Trophoblast cell (in vitro differentiated cells and primary cell): Measurements from ENCODE around the gene GBP7.

Experiments used
- DNase-seq, 2 donors: peaks; one replicate each; pipeline ENCODE4 v3.0.0-alpha.2; 2016
- H2AFZ ChIP-seq: 2 replicates; pipeline ENCODE4 v1.6.1; 2013; ENCODE audit warnings: low read length, moderate library complexity, mild to moderate bottlenecking; ENCODE audit not compliant: insufficient read depth, poor library complexity
- H2AK5ac ChIP-seq: 2 replicates; pipeline ENCODE4 v1.6.1; 2013; ENCODE audit warnings: mild to moderate bottlenecking, low read length
- H2BK120ac ChIP-seq: 2 replicates; pipeline ENCODE4 v1.6.1; 2013; ENCODE audit warnings: low read length, mild to moderate bottlenecking, moderate library complexity; ENCODE audit not compliant: insufficient read depth, poor library complexity
- H2BK12ac ChIP-seq: 2 replicates; pipeline ENCODE4 v1.6.1; 2013; ENCODE audit warnings: mild to moderate bottlenecking, low read length, moderate library complexity
- H2BK5ac ChIP-seq: 2 replicates; pipeline ENCODE4 v1.6.1; 2013; ENCODE audit warnings: low read length, low read depth, moderate library complexity, mild to moderate bottlenecking; ENCODE audit not compliant: poor library complexity
- H3K14ac ChIP-seq: 2 replicates; pipeline ENCODE4 v1.6.1; 2013; ENCODE audit warnings: mild to moderate bottlenecking, low read length
- H3K18ac ChIP-seq: 2 replicates; pipeline ENCODE4 v1.6.1; 2013; ENCODE audit warnings: mild to moderate bottlenecking, low read length
- H3K23ac ChIP-seq: 2 replicates; pipeline ENCODE4 v1.6.1; 2013; ENCODE audit warnings: low read length
- H3K27ac ChIP-seq: 2 replicates; pipeline ENCODE4 v1.5.1; 2013; ENCODE audit warnings: low read depth, mild to moderate bottlenecking, inconsistent platforms, low read length, moderate library complexity
- H3K27me3 ChIP-seq: 2 replicates; pipeline ENCODE4 v1.6.1; 2013; ENCODE audit warnings: inconsistent platforms, mild to moderate bottlenecking, low read length, moderate library complexity; ENCODE audit not compliant: insufficient read depth
- H3K36me3 ChIP-seq, 2 experiments: 1 replicate in 1 of 2; 2 replicates in 1 of 2; pipeline ENCODE4 v1.6.1; 2013; ENCODE audit warnings: low read length in 2 of 2, mild to moderate bottlenecking in 2 of 2, moderate library complexity in 1 of 2; ENCODE audit not compliant: insufficient read depth in 2 of 2, control insufficient read depth in 1 of 2
- H3K4ac ChIP-seq: 2 replicates; pipeline ENCODE4 v1.6.1; 2013; ENCODE audit warnings: low read depth, mild to moderate bottlenecking, low read length, moderate library complexity
- H3K4me1 ChIP-seq, 2 experiments: 1 replicate in 1 of 2; 2 replicates in 1 of 2; pipeline ENCODE4 v1.6.1; 2013; ENCODE audit warnings: low read length in 2 of 2, mild to moderate bottlenecking in 2 of 2, moderate library complexity in 1 of 2; ENCODE audit not compliant: insufficient read depth in 2 of 2, control insufficient read depth in 1 of 2
- H3K4me2 ChIP-seq: 2 replicates; pipeline ENCODE4 v1.6.1; 2013; ENCODE audit warnings: inconsistent platforms, mild to moderate bottlenecking, low read length, moderate library complexity
- H3K4me3 ChIP-seq: 2 replicates; pipeline ENCODE4 v1.5.1; 2013; ENCODE audit warnings: mild to moderate bottlenecking, low read depth, low read length, inconsistent platforms
- H3K79me1 ChIP-seq: one replicate; pipeline ENCODE4 v1.6.1; 2013; ENCODE audit warnings: low read length
- H3K79me2 ChIP-seq: 2 replicates; pipeline ENCODE4 v1.6.1; 2013; ENCODE audit warnings: low read length, mild to moderate bottlenecking; ENCODE audit not compliant: control insufficient read depth, insufficient read depth, poor library complexity
- H3K9ac ChIP-seq: 2 replicates; pipeline ENCODE4 v1.6.1; 2013; ENCODE audit warnings: mild to moderate bottlenecking, low read length
- H3K9me3 ChIP-seq: 2 replicates; pipeline ENCODE4 v1.6.1; 2013; ENCODE audit warnings: low read depth, mild to moderate bottlenecking, control low read depth, inconsistent platforms, low read length; ENCODE audit not compliant: insufficient read depth
- H4K12ac ChIP-seq: 2 replicates; pipeline ENCODE4 v1.6.1; 2013; ENCODE audit warnings: low read depth, mild to moderate bottlenecking, low read length, moderate library complexity
- H4K8ac ChIP-seq: 2 replicates; pipeline ENCODE4 v1.6.1; 2013; ENCODE audit warnings: low read depth, mild to moderate bottlenecking, low read length, moderate library complexity
- H4K91ac ChIP-seq: one replicate; pipeline ENCODE4 v1.6.1; 2013; ENCODE audit warnings: low read depth, mild to moderate bottlenecking, low read length, moderate library complexity
- WGBS: extraction: QIAGEN DNeasy Blood & Tissue Kit; methylation state at CpG from one replicate; pipeline ENCODE4 v1.1.7; 2013; ENCODE audit warnings: missing lambda C conversion rate; ENCODE audit not compliant: insufficient read length, insufficient coverage; ENCODE audit errors: extremely low coverage; 5-methylcytosine and 5-hydroxymethylcytosine counted together

Gene GBP7

GRCh38 chr1:89179343-89179742 is 3.5 kb upstream of the GBP7 start:
- no peak overlapping the region for H2AFZ ChIP-seq
- H3K79me2 ChIP-seq, result no peaks in the 10 kb centered on the region
- no peak overlapping the region for H3K14ac ChIP-seq
- H2BK5ac ChIP-seq, result no peak overlapping the region
- no peak overlapping the region for H3K4me3 ChIP-seq
- H3K27ac ChIP-seq, result no peak overlapping the region
- no peak overlapping the region for H3K9ac ChIP-seq
- no peak overlapping the region for H4K91ac ChIP-seq
- no peak overlapping the region for H3K4ac ChIP-seq
- H2BK12ac ChIP-seq, result no peak overlapping the region
- H3K4me2 ChIP-seq, result no peak overlapping the region
- no peaks in the 10 kb centered on the region for H3K9me3 ChIP-seq
- no peaks in the 10 kb centered on the region for H3K79me1 ChIP-seq
- no peaks in the 10 kb centered on the region for H3K36me3 ChIP-seq
- H3K23ac ChIP-seq, result no peak overlapping the region
- no peak overlapping the region for H4K12ac ChIP-seq
- no peaks in the 10 kb centered on the region for H3K4me1 ChIP-seq
- no peak for DNase-seq
- H2BK120ac ChIP-seq, result no peak overlapping the region
- WGBS, result no CpG with 5 or more reads among the region's 2 CpGs
- no peak overlapping the region for H2AK5ac ChIP-seq
- no peak overlapping the region for H4K8ac ChIP-seq
- H3K18ac ChIP-seq, result no peak overlapping the region
- H3K27me3 ChIP-seq, result no peaks in the 10 kb centered on the region

GRCh38 chr1:89176971-89177370 is 1.2 kb upstream of the GBP7 start:
- Histone ChIP-seq H3K36me3 (no peaks in the 10 kb centered on the region), H3K27me3 (no peaks in the 10 kb centered on the region), H4K8ac (no peak overlapping the region), H3K4me3 (no peak overlapping the region), H2AK5ac (no peak overlapping the region), H2BK5ac (no peak overlapping the region), H3K9ac (no peak overlapping the region), H4K12ac (no peak overlapping the region), H2AFZ (no peak overlapping the region), H3K14ac (no peak overlapping the region), H3K4me2 (no peak overlapping the region), H3K79me2 (no peaks in the 10 kb centered on the region), H3K27ac (no peak overlapping the region), H2BK12ac (no peak overlapping the region), H3K9me3 (no peaks in the 10 kb centered on the region), H3K18ac (no peak overlapping the region), H3K4ac (no peak overlapping the region), H3K79me1 (no peaks in the 10 kb centered on the region), H4K91ac (no peak overlapping the region), H3K4me1 (no peaks in the 10 kb centered on the region), H2BK120ac (no peak overlapping the region), H3K23ac (no peak overlapping the region)
- DNase-seq, result no peak
- no CpG with 5 or more reads among the region's 2 CpGs for WGBS

- H3K4me1 ChIP-seq, result no peaks in the 10 kb centered on the region
- H3K14ac ChIP-seq, result no peak overlapping the region
- no peak overlapping the region for H2BK5ac ChIP-seq
- H2AK5ac ChIP-seq, result no peak overlapping the region
- H3K4me2 ChIP-seq, result no peak overlapping the region
- no peaks in the 10 kb centered on the region for H3K79me2 ChIP-seq
- no peak overlapping the region for H3K18ac ChIP-seq
- H3K27ac ChIP-seq, result no peak overlapping the region
- H3K4me3 ChIP-seq, result no peak overlapping the region
- H3K36me3 ChIP-seq, result no peaks in the 10 kb centered on the region
- no peaks in the 10 kb centered on the region for H3K9me3 ChIP-seq
- H3K23ac ChIP-seq, result no peak overlapping the region
- H3K4ac ChIP-seq, result no peak overlapping the region
- no peak for DNase-seq
- no peaks in the 10 kb centered on the region for H3K79me1 ChIP-seq
- no peak overlapping the region for H4K91ac ChIP-seq
- WGBS, result no CpG with 5 or more reads among the region's 3 CpGs
- H4K12ac ChIP-seq, result no peak overlapping the region
- H3K9ac ChIP-seq, result no peak overlapping the region
- H4K8ac ChIP-seq, result no peak overlapping the region
- no peak overlapping the region for H2BK12ac ChIP-seq
- no peak overlapping the region for H2BK120ac ChIP-seq
- no peak overlapping the region for H2AFZ ChIP-seq
- no peaks in the 10 kb centered on the region for H3K27me3 ChIP-seq
These were observed 1.3 kb downstream of the GBP7 start for GRCh38 chr1:89174491-89174890.

GRCh38 chr1:89172468-89173143 is 3.2 kb downstream of the GBP7 start:
- H3K9me3 ChIP-seq, result no peaks in the 10 kb centered on the region
- no CpG with 5 or more reads among the region's 4 CpGs for WGBS
- no peak overlapping the region for H3K4me3 ChIP-seq
- H3K23ac ChIP-seq, result no peak overlapping the region
- H2AK5ac ChIP-seq, result no peak overlapping the region
- no peaks in the 10 kb centered on the region for H3K27me3 ChIP-seq
- H4K12ac ChIP-seq, result no peak overlapping the region
- no peak overlapping the region for H3K27ac ChIP-seq
- H4K8ac ChIP-seq, result no peak overlapping the region
- H2BK5ac ChIP-seq, result no peak overlapping the region
- H3K14ac ChIP-seq, result no peak overlapping the region
- H3K4me2 ChIP-seq, result no peak overlapping the region
- H3K36me3 ChIP-seq, result no peaks in the 10 kb centered on the region
- no peaks in the 10 kb centered on the region for H3K4me1 ChIP-seq
- H4K91ac ChIP-seq, result no peak overlapping the region
- H3K4ac ChIP-seq, result no peak overlapping the region
- no peaks in the 10 kb centered on the region for H3K79me1 ChIP-seq
- no peak overlapping the region for H2BK12ac ChIP-seq
- no peak overlapping the region for H2BK120ac ChIP-seq
- H3K79me2 ChIP-seq, result no peaks in the 10 kb centered on the region
- H2AFZ ChIP-seq, result no peak overlapping the region
- no peak overlapping the region for H3K9ac ChIP-seq
- H3K18ac ChIP-seq, result no peak overlapping the region
- DNase-seq, result no peak
